ENCODE data around the gene PLA2G3. TPM values are rescaled to one million over a fixed set of nuclear protein-coding genes. Genes with fewer than 3 reads are reported as not detected.
"Not testable (repeated sequence)": the region's sequence is repeated elsewhere in the genome, so short reads cannot be mapped to it uniquely, and the experiment has no call there.

The PLA2G3 gene
- total RNA-seq, 1 experiment from 2014 or later: not detected

DNA sequence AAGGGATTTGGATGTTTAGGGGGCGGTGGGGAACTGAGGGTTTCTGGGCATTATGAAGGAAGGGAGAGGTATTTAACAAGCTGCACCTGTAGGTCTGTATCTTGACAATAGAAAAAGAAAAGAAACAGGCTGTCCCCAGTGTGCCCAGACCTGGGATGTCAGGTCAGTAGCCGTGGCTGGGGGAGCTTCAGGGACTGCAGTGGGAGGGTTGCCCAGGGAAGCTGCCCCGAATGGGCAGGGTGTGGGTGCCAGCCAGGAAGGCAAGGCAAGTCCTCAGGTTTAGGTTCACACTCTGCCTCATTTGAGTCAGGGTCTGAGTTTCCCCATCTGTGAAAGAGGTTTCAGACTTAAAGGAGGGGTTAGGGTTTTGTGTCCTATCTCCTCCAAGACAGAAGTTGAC lies 16.0 kb downstream of the PLA2G3 start:
- no peak for DNase-seq (ENCODE audit: low spot score)

DNA sequence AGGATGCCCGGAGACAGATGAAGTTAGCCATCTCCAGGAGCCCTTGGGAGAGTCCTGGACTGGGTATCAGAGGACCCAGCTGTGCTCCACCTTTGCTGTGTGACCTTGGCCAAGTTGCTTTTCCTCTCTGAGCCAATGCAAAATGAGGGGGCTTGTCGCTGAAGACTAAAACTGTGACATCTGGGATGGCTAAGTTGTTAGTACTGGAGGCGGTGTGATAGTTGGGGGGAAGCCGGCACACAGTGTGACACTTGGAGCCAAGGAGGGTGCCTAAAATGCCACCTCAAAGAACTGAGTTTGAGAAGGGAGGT lies 17.1 kb downstream of the PLA2G3 start:
- DNase-seq (ENCODE audit: low spot score): no peak

DNA sequence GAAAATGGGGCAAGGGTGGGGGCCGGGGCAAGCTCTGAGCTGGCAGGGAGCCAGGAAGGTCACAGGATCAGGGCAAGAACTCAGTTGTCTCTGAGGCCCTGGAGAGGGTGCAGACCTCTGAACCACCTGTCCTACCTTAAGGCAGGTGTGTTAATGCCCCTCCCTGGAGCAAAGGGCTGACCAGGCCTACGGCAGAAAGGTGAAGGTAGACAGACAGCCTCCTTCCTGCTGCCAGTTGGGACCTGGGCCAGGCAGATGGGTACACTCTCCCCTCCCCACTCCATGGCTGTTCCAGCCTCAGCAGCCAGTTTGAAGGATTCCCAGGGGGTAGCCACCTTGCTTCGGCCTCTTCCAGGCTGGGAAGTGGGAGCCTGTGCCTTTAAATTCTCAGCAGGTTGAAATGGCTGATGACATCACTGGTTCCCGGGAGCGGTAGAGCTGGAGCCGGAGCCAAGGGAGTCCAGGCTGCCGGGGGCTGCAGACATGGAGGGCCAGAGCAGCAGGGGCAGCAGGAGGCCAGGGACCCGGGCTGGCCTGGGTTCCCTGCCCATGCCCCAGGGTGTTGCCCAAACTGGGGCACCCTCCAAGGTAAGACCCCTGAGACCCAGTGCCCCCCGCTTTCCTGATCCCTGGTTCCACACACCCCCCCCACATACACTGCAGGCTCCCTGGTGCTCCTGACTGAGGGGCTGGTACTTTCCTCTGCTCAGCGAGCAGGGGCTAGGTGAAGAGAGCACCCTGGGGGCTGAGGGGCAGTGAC lies 17.6 kb downstream of the PLA2G3 start, which contains the start of gene INPP5J:
Gene INPP5J (plus strand): TSS at position 435 of the 760 bp plus-strand sequence. CDS start 49 bp downstream, at position 484.
- peak; percentile 38 for DNase-seq (ENCODE audit: low spot score)

DNA sequence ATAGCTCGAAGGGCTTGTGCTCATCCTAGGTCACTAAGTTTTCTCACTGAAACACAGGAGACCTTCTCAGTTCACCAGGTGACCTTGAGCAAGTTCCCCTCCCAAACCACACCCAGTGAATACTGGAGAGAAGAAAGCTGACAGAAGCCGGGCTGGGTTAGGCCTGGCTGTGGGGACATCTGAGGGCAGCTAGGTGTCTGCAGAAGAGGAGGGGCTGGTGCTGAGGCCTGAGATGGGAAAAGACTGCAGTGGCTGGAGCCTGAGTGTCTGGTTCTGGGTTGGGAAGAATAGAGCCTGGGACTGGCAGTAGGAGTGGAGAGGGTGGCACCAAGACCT lies 18.1 kb downstream of the PLA2G3 start:
- DNase-seq (ENCODE audit: low spot score): no peak

DNA sequence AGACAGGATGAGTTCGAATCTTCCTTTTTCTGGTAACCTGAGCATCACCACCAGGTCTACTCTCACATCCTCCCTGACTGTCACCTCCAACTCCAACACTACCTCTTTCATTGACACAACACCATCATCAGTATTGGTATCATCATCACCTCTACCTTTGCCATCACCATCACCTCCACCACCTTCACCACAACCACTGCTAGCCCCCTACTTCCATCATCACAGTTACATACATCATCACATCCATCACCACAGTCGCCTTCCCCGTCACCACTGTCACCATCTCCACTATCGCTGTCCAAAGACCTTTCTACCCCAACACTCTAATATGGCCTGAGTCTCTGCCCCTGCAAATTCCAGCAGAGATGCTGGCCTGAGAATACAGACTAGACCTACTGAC lies 18.9 kb downstream of the PLA2G3 start:
- DNase-seq (ENCODE audit: low spot score): no peak

DNA sequence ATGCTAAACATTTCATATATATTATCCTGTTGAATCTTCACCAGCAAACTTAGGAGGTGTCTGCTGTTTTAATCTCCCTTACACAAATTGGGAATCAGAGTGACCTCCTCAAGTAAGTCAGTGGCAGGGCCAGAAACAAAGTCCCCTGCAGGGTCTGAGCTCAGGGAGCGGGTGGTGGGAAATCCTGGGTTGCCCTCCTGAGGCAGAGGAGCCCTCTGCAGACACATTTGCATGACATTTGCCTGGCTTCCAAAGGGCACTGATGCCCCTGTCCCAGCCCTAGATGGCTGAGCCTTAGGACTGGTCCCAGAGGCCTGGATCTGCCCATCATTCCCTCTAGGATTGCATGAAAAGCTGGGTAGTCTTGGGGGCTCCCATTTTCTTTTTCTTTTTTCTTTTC lies 19.7 kb downstream of the PLA2G3 start:
- no peak for DNase-seq (ENCODE audit: low spot score)

DNA sequence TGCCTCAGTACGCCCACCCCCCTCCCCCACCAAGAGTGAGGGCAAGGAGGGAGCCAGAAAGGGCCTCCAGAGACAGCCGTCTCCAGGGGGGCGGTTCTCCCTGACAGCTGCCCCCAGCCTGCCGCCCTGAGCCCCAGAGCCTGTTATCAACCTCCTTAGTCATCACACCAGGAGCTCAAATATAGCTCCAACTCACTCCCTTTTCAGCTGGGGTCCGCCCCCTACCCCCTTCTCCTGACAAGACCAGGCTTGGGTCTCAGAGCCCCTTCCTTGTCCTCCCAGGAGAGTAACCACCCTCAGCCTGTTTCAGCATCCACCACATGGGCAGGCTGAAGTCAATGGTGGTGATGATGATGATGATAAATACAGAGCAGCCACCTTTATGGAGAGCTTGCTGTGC lies 20.1 kb downstream of the PLA2G3 start:
- DNase-seq (ENCODE audit: low spot score): no peak

DNA sequence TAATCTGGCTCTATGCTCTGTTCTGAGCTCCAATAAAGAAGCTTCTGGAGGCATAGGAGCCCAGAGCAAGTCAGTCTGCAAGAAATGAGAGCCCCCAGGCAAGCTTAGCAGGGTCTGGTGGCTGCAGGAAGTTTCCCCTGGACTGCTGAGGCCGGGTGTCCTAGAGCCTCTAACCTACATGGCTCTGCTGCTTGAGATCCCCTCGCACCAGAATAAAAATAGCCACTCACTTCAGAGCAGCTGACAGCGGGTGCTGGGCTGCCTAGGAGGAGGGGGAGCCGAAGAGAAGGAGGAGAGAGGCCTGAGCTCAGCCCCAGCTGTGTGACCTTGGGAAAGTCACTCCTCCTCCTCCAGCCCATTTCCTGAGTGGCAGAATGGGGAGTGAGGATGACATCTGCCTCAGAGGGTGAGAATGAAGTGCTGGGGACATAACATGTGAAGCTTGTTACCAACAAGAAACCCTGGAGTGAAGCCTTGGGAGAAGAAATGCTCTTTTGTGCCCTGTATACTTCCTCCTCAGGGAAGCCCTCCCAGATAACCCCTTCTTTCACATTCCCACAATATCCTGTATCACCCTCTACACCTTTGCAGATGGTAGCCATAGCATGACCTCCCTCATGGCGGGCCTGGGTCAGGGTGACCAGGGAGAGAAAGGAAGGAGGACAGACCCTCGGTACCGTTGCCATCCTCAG lies 21.1 kb downstream of the PLA2G3 start:
- no peak for DNase-seq (ENCODE audit: low spot score)

DNA sequence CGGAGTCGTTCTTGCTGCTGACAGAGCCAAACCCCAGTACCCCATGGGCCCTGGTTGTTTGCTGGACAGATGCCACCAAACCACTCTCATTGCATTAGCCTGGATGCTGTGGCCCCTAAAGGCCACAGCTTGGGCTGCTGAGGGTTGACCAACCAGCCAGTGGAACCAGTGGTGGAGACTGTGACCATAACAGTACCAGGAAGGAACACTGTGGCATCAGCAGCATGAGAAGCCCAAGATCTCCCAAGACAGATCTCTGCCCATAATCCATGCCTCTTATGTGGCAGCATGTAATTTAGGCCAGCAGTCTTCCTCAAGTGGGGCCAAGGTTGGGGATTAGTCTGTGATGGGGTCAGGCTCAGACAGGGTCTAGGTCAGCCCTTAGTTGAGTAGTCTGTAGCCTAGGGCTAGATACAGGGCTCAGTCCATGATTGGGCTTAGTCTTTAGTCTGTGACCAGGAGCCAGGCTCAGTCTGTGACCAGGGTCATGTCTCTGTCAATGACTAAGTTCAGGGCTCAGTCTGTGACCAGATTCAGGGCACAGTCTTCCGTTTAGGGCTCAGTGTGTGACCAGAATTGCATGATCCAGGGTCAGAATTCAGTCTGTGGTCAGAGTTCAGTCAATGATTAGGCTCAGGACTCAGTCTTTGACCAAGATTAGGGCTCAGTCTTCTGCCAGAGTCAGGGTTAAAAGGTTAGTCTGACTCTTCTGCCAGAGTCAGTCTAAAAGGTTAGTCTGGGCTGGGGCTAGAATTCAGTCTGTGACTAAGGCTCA lies 22.1 kb downstream of the PLA2G3 start:
- no peak for DNase-seq (ENCODE audit: low spot score)

DNA sequence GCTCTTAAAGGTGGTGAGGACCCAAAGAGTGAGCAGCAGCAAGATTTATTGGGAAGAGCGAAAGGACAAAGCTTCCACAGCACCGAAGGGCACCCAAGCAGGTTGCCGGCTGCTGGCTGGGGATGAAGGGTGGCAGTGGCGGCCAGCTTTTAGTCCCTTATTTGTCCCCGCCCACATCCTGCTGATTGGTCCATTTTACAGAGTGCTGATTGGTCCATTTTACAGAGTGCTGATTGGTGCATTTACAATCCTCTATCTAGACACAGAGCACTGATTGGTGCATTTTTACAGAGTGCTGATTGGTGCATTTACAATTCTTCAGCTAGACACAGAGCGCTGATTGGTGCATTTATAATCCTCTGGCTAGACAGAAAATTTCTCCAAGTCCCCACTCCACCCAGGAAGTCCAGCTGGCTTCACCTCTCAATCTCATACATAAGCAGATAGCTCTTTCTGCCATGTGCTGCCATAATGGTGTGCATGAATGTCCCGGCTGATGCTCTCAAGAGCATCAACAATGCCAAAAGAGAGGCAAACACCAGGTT lies 27.7 kb downstream of the PLA2G3 start:
- DNase-seq (ENCODE audit: low spot score): not testable (repeated sequence)

DNA sequence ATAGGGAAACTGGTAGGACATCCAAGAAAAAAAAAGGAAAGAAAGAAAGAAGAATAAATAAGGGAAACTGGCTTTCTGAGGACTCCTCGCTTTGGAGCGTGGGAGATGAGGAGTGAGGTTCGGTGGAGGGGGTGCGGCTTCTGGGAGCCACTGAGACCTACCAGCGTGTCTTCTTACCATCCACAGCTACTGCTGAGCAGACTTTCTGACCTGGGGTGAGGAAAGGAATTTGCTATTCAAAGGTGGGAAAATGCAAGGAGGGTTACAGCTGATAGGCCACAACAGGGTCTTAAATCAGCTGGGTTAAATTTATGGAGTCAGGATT lies 32.5 kb downstream of the PLA2G3 start:
- no peak for DNase-seq (ENCODE audit: low spot score)

DNA sequence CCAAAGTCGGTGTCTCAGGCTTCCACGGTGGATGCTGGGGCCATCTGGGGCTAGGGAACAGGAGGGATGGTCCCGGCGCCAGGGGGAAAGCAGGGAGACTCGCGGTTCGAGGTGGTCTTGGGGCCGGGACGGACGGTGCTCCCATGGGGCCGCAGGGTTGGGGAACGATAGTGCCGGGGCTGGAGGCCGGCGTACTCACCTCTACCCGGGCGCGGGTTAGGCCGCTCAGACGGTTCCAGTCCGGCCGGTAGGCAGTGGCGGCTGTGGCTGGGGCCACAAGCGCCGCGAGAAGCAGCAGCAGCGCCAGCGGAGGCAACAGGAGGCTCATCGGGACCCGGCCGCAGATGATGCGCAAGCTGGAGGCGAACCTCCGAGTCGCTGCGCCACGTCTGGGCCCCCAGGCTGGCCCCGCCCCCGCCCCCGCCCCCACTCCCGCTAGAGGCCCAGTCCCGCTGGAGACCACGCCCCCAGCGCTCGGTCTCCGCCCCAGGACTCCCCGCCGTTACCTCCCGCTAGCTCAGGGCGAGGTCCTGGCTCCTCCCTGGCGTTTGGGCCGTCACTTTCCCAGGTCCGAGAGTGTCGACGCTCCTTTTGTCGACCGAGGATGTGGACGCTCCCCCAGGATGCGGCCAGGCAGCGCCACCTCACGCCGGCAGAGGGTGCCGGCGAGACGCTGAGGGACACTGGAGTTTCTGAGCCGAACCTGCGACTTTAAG lies 33.0 kb downstream of the PLA2G3 start, which contains the start of gene SELENOM:
Gene SELENOM (minus strand): TSS at position 391 of the 716 bp plus-strand sequence. CDS start 63 bp downstream, at position 328.
- DNase-seq (ENCODE audit: low spot score): peak; percentile 89

DNA sequence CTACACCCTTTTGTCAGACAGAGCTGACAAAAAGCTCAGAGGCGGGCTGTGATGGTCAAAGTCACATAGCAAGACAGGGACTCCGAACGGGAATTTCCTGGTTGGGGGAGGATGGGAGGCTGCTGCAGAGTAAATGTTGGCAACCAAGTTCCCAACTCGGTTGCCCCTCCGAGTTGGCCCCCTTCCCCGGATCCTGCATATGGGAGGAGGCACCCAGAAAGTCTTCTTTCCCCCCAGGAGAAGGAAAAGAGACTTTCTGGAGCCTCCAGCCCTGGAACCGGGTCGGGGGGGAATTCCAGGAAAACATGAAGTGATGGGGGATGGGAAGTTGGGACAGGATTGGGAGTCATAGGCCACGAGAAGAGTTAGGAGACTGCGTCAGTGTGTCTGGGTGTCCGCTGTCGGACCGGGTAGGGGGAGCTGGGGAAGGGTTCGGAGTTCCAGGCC lies 33.6 kb downstream of the PLA2G3 start:
- DNase-seq (ENCODE audit: low spot score): no peak

DNA sequence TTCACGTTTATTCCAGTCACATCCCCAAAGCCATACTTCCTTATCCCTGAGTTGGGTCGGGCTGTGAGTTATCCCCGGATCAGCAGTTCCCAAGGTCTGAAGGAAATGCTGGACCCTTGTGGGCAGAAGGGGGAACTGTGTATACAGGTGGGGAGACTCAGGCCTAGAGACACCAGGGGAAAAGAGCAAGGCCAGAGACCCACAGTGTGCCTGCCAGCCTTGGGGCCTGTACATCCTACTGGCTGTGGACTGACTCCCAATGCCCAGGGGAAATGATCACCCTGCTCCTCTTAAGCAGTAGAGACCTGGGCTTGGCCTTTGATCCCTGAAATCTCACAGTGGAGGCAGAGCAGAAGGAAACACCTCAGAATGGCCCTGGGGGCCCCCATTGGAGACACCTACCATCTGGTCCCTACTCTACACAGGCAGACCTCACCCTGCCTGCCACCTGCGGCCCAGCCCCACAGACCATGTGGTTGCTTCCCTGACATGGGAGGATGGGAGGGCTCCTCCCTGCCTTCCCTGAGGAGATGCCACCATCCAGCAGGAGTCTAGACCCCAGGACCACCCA lies 34.2 kb downstream of the PLA2G3 start:
- DNase-seq (ENCODE audit: low spot score): peak; percentile 5

DNA sequence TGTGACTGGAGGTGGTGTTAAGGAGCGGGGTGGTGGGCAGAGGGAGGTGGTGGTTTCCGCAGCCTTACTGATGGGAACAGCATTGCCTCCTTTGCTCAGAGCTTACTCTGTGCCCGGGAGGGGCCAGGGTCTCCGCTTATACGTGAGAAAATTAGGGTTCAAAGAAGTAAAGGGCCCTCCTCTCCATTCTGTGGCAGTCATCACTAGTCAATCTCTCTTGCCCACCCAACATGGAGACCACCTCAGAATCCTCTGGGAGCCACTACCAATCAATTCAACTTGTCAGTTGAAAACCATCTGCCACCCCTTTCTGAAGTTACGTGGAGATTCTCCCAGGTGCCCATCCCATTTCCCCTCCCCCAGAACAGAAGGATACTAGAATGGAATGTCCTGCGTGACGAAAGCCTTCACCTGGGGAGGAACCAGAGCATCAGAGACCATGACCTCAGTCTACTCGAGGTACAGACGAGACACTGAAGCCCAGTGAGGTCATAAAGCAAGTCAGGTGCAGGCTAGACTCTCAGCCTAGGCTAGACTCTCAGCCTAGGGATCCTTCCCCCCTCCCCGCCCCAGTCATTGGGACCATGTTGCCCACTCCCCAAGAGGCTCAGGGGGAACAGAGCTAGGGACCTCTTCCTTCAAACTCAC lies 34.9 kb downstream of the PLA2G3 start:
- DNase-seq (ENCODE audit: low spot score): no peak

DNA sequence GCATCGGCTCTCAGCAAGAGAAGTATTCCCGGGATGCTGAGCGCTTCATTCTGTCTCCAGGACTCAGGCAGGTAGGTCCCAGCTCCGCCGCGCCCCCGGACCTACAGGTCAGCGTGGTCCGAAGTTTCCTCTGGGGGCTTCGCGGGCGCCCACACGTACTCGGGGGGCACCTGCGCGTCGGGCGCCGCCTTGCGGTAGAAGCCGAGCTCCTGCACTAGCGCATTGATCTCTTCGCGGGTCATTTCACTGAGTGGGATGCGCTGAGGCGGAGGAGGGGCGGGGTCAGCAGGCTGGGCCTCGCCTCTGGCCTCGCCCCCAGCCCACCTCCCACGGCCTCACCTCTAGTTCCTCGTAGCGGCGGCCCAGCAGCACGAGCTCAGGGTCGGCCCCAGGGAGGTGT lies 35.4 kb downstream of the PLA2G3 start:
- no peak for DNase-seq (ENCODE audit: low spot score)

DNA sequence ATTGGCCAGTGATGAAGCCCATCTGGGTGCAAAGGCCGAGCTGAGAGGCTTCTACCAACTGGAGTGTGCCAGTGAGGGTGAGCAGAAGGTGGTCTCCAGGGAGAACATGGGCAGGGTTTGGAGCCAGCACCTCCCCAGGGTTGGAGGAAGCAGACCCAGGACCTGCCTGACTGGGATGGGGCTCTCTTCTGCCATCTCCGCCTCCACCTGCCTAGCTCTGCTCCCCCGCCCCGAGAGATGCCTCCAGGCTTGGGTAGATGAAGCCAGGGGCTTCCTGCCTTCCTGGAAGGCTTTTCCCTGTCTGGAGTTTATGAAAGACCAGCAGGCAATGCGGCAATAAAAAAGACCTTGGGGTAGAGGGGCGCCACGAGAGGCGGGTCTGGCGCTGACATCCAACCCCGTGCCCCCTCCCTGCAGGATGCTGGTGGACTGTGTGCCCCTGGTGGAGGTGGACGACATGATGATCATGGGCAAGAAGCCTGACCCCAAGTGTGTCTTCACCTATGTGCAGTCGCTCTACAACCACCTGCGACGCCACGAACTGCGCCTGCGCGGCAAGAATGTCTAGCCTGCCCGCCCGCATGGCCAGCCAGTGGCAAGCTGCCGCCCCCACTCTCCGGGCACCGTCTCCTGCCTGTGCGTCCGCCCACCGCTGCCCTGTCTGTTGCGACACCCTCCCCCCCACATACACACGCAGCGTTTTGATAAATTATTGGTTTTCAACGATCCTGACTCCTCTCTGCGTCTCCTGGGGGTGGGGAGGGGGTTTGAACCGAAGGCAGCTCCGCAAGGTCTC lies 36.2 kb downstream of the PLA2G3 start:
- no peak for DNase-seq (ENCODE audit: low spot score)

DNA sequence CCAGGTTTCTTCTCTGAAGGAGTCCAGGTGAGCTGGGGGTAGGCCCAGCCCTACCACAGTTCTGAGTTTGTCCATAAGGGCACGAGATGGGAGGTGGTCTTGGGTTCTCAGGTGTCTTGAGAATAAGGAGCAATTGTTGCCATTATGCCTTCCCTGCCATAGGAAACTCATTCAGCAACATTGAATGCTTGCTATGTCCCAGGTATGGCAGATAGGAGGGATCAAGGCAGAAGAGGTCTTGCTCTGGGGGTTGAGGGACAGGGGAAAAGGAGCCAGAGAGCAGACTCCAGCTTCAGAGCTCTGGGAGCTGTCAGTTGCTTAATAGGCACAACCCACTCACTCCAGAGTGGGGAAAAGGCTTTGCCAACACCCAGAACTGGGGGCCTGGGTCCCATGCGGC lies 37.2 kb downstream of the PLA2G3 start:
- DNase-seq (ENCODE audit: low spot score): no peak

DNA sequence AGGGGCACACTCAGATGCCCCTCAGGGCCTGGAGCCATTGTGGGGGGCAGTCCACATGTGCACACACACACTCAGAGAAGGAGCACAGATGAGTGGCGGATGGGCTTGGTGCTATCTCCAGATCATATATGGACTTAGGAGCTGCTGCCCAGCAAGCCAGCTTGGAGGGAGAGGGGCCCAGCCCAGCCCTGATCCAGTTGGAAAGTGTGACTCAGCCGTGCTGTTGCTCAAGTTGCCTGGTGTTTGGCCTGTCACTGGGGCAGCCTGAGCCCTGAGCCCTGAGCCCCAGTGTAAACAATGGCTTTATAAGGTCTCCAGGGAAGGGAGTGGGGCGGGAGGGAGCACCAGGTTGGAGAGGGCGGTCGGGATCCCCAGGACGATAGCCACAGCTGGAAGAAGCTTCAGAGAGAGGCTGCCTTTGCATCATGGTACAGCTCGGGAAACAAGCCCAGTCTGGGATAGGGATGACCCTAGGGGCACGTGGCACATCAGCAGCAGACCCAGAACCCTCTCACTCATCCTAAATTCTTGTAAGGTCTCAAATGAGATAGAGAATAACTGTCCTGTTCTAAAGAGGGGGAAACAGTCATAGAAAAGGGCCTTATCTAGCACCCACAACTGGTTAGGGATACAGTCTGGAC lies 37.7 kb downstream of the PLA2G3 start:
- peak; percentile 9 for DNase-seq (ENCODE audit: low spot score)
